Naive thymus-derived CD8-positive, alpha-beta T cell (primary cell): ENCODE measurements around the gene GPATCH8. TPM values are rescaled to one million over a fixed set of nuclear protein-coding genes. Genes with fewer than 3 reads are reported as not detected.

Experiments
- ATAC-seq, 2 donors: fragments of 150-1000 bp; cut with Tn5 transposase in 1 of 2; sonication (Bioruptor Pico), chemical (Tn5 transposase) in 1 of 2; 1 replicate in 1 of 2; 2 replicates in 1 of 2; pipeline ENCODE4 v1.10.0; 2021; ENCODE audit warnings: mild to moderate bottlenecking in 2 of 2, moderate library complexity in 2 of 2
- POLR2A ChIA-PET: fragments of 350-600 bp; sonication (Branson Sonifier 250); formaldehyde crosslinking; loops from one replicate; lab custom pipeline; 2021; ENCODE audit warnings: antibody characterized with exemption; lab: Charles Lee
- DNase-seq, 10 donors: peaks; one replicate each; pipeline versions ENCODE4 v3.0.0 to v3.0.0-alpha.2; 2020 to 2022
- H3K27ac Mint-ChIP-seq, 10 donors: one replicate each; pipeline ENCODE4 v1.8.0; 2020 to 2022; ENCODE audit warnings: mild to moderate bottlenecking in 10 of 10, mixed read lengths in 10 of 10, moderate library complexity in 4 of 10, inconsistent platforms in 1 of 10
- H3K27me3 Mint-ChIP-seq, 5 donors: one replicate each; pipeline ENCODE4 v1.8.0; 2021 to 2022; ENCODE audit warnings: mixed read lengths in 5 of 5
- H3K36me3 Mint-ChIP-seq, 3 donors: one replicate each; pipeline ENCODE4 v1.8.0; 2020 to 2022; ENCODE audit warnings: mixed read lengths in 3 of 3, mild to moderate bottlenecking in 2 of 3, inconsistent platforms in 1 of 3
- H3K4me1 Mint-ChIP-seq, 4 donors: one replicate each; pipeline ENCODE4 v1.8.0; 2021 to 2022; ENCODE audit warnings: mixed read lengths in 4 of 4
- H3K4me3 Mint-ChIP-seq, 10 donors: one replicate each; pipeline ENCODE4 v1.8.0; 2020 to 2022; ENCODE audit warnings: mild to moderate bottlenecking in 10 of 10, mixed read lengths in 10 of 10, moderate library complexity in 6 of 10, inconsistent platforms in 1 of 10
- H3K9me3 Mint-ChIP-seq, 9 donors: one replicate each; pipeline ENCODE4 v1.8.0; 2020 to 2022; ENCODE audit warnings: mixed read lengths in 9 of 9, mild to moderate bottlenecking in 3 of 9, inconsistent platforms in 1 of 9, moderate library complexity in 1 of 9
- polyA plus RNA-seq, 3 donors: library from polyadenylated mRNA; unstranded; fragments of 300-500 nt; fragmentation: Illumina TruSeq; gene quantifications; one replicate each; pipeline ENCODE4 v1.2.3, GENCODE V29; 2021
- total RNA-seq, 8 experiments: library from RNA in 2 of 8; stranded (reverse) in 2 of 8; gene quantifications; one replicate each; pipeline ENCODE4 v1.2.3 and lab custom pipeline; 2021 to 2026

GPATCH8 gene
- total and polyA plus RNA-seq, 5 experiments from 2014 or later, result 32.9 to 94.8 (median 61.4) TPM

- Mint-ChIP-seq H3K36me3 (peaks cover 8 to 65% (median 21%) of the 10 kb centered on the region in 3 donors), H3K4me1 (peaks cover 23 to 42% (median 35%) of the 10 kb centered on the region in 4 donors), H3K9me3 (no peaks in the 10 kb centered on the region), H3K4me3 (no peak overlapping the region), H3K27me3 (no peaks in the 10 kb centered on the region), H3K27ac (peak overlapping the region in 2 of 10 donors; percentile 7 to 38)
- ATAC-seq, result no peak
- DNase-seq, result no peak
- POLR2A ChIA-PET, result no interaction called here
These were observed 66.9 kb downstream of the GPATCH8 start for GRCh38 chr17:44436336-44436735.

GRCh38 chr17:44432254-44433157 is 70.7 kb downstream of the GPATCH8 start:
- H3K27ac Mint-ChIP-seq, result peak overlapping the region in 2 of 10 donors; percentile 1 to 62
- H3K4me3 Mint-ChIP-seq, result no peak overlapping the region
- H3K27me3 Mint-ChIP-seq, result no peaks in the 10 kb centered on the region
- no peak for ATAC-seq
- no peak for DNase-seq
- no peaks in the 10 kb centered on the region for H3K9me3 Mint-ChIP-seq
- H3K4me1 Mint-ChIP-seq, result peaks cover 8 to 13% (median 11%) of the 10 kb centered on the region in 4 donors
- POLR2A ChIA-PET, result no interaction called here
- peaks cover 8 to 85% (median 21%) of the 10 kb centered on the region in 3 donors for H3K36me3 Mint-ChIP-seq

GRCh38 chr17:44424828-44425461 is 78.3 kb downstream of the GPATCH8 start:
- Mint-ChIP-seq H3K4me1 (peaks cover 0 to 22% (median 7%) of the 10 kb centered on the region in 4 donors), H3K9me3 (no peaks in the 10 kb centered on the region), H3K36me3 (peaks cover 0 to 82% (median 12%) of the 10 kb centered on the region in 3 donors), H3K27ac (peak overlapping the region in 2 of 10 donors; percentile 6 to 7), H3K27me3 (no peaks in the 10 kb centered on the region), H3K4me3 (no peak overlapping the region)
- ATAC-seq (no peak), DNase-seq (no peak)
- POLR2A ChIA-PET, result no interaction called here

- Mint-ChIP-seq H3K36me3 (peaks cover 0 to 81% (median 20%) of the 10 kb centered on the region in 3 donors), H3K4me1 (peaks cover 0 to 6% (median 3%) of the 10 kb centered on the region in 4 donors), H3K4me3 (no peak overlapping the region), H3K27ac (peak overlapping the region in 2 of 10 donors; percentile 51 to 78), H3K9me3 (no peaks in the 10 kb centered on the region), H3K27me3 (no peaks in the 10 kb centered on the region)
- no peak for DNase-seq
- POLR2A ChIA-PET, result no interaction called here
- no peak for ATAC-seq
These were observed 85.7 kb downstream of the GPATCH8 start for GRCh38 chr17:44417553-44417952.

- Mint-ChIP-seq H3K27me3 (no peaks in the 10 kb centered on the region), H3K27ac (no peak overlapping the region), H3K4me1 (peaks cover 0 to 6% (median 3%) of the 10 kb centered on the region in 4 donors), H3K9me3 (no peaks in the 10 kb centered on the region), H3K36me3 (peaks cover 0 to 77% (median 21%) of the 10 kb centered on the region in 3 donors), H3K4me3 (no peak overlapping the region)
- no peak for DNase-seq
- ATAC-seq, result no peak
- POLR2A ChIA-PET, result interaction anchor here (0.7 kb wide), 1 partner anchor 221 kb away, joined by 3 read pairs; no protein-coding TSS in a partner anchor
These were observed 86.5 kb downstream of the GPATCH8 start for GRCh38 chr17:44416558-44417289.

GRCh38 chr17:44414394-44415155 is 88.6 kb downstream of the GPATCH8 start:
- DNase-seq (no peak), ATAC-seq (no peak)
- Mint-ChIP-seq H3K4me3 (no peak overlapping the region), H3K9me3 (no peaks in the 10 kb centered on the region), H3K36me3 (peaks cover 0 to 63% (median 21%) of the 10 kb centered on the region in 3 donors), H3K27ac (peak overlapping the region in 1 of 10 donors; percentile 51), H3K4me1 (peaks cover 0 to 3% (median 1%) of the 10 kb centered on the region in 4 donors), H3K27me3 (no peaks in the 10 kb centered on the region)
- POLR2A ChIA-PET, result no interaction called here

GRCh38 chr17:44409309-44410028 is 93.7 kb downstream of the GPATCH8 start:
- peaks cover 0 to 49% (median 7%) of the 10 kb centered on the region in 3 donors for H3K36me3 Mint-ChIP-seq
- ATAC-seq (no peak), DNase-seq (no peak)
- H3K27me3 Mint-ChIP-seq, result no peaks in the 10 kb centered on the region
- no peaks in the 10 kb centered on the region for H3K9me3 Mint-ChIP-seq
- H3K4me3 Mint-ChIP-seq, result no peak overlapping the region
- no peak overlapping the region for H3K27ac Mint-ChIP-seq
- POLR2A ChIA-PET, result no interaction called here
- peaks cover 0 to 3% (median 3%) of the 10 kb centered on the region in 4 donors for H3K4me1 Mint-ChIP-seq

- H3K4me1 Mint-ChIP-seq, result peaks cover 0 to 3% (median 1%) of the 10 kb centered on the region in 4 donors
- no peaks in the 10 kb centered on the region for H3K27me3 Mint-ChIP-seq
- no peaks in the 10 kb centered on the region for H3K9me3 Mint-ChIP-seq
- H3K4me3 Mint-ChIP-seq, result no peak overlapping the region
- H3K36me3 Mint-ChIP-seq, result peaks cover 0 to 54% (median 7%) of the 10 kb centered on the region in 3 donors
- H3K27ac Mint-ChIP-seq, result peak overlapping the region in 3 of 10 donors; percentile 28 to 33 (median 30)
- POLR2A ChIA-PET, result no interaction called here
- ATAC-seq (no peak), DNase-seq (no peak)
These were observed 94.4 kb downstream of the GPATCH8 start for GRCh38 chr17:44408786-44409185.

GRCh38 chr17:44402564-44403172 is 100.5 kb downstream of the GPATCH8 start:
- H3K9me3 Mint-ChIP-seq, result no peaks in the 10 kb centered on the region

GRCh38 chr17:44400226-44400847 is 102.9 kb downstream of the GPATCH8 start:
- Mint-ChIP-seq H3K27me3 (no peaks in the 10 kb centered on the region), H3K36me3 (peaks cover 5 to 81% (median 17%) of the 10 kb centered on the region in 3 donors), H3K9me3 (no peaks in the 10 kb centered on the region), H3K4me1 (peaks cover 0 to 4% (median 1%) of the 10 kb centered on the region in 4 donors), H3K27ac (no peak overlapping the region), H3K4me3 (no peak overlapping the region)
- DNase-seq, result no peak
- POLR2A ChIA-PET, result interaction anchor here (0.6 kb wide), 1 partner anchor 13 kb away, joined by 9 read pairs; no protein-coding TSS in a partner anchor
- ATAC-seq, result no peak

More at GRCh38 chr17:44402564-44403172, 100.5 kb downstream of the GPATCH8 start:
- H3K27ac Mint-ChIP-seq, result peak overlapping the region in 1 of 10 donors; percentile 66
- peaks cover 5 to 85% (median 17%) of the 10 kb centered on the region in 3 donors for H3K36me3 Mint-ChIP-seq
- no peak overlapping the region for H3K4me3 Mint-ChIP-seq
- POLR2A ChIA-PET, result interaction anchor here (0.6 kb wide), 1 partner anchor 295 kb away, joined by 3 read pairs; no protein-coding TSS in a partner anchor
- peaks cover 0 to 4% (median 0%) of the 10 kb centered on the region in 4 donors for H3K4me1 Mint-ChIP-seq
- DNase-seq (no peak), ATAC-seq (no peak)
- no peaks in the 10 kb centered on the region for H3K27me3 Mint-ChIP-seq
